IPS DF 4.7 (cell line): ENCODE measurements around the gene EYS.

ENCODE experiments used
- DNase-seq: peaks from one replicate; pipeline ENCODE4 v3.0.0-alpha.2; 2013; ENCODE audit warnings: low spot score; ENCODE audit errors: extremely low read depth

EYS gene

DNA sequence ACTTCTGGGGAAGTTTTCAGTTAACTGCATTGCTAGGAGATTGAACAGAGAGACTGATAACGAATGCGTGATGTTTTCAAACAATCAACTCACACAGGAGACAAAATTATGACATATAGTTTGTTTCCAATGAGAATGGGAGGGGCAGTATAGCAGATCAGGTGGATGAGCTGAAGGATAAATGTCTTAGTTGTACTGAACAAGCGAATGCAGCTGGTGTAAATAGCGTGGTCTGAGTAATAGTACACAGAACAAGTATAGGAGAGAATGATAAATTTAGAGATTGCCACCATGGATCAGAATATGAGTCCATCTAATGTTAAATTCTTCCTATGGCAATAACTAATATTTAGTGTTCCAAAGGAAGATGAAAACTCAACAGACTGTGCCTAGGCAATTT is 858.6 kb downstream of the EYS start:
- DNase-seq: no peak

- no peak for DNase-seq
Observed at GRCh38 chr6:64847396-64847795, 859.6 kb downstream of the EYS start.

GRCh38 chr6:64838726-64839125 is 868.3 kb downstream of the EYS start:
- DNase-seq: no peak

- no peak for DNase-seq
Observed at GRCh38 chr6:64831680-64832079, 875.3 kb downstream of the EYS start.

GRCh38 chr6:64817525-64817924 is 889.5 kb downstream of the EYS start:
- no peak for DNase-seq

DNA sequence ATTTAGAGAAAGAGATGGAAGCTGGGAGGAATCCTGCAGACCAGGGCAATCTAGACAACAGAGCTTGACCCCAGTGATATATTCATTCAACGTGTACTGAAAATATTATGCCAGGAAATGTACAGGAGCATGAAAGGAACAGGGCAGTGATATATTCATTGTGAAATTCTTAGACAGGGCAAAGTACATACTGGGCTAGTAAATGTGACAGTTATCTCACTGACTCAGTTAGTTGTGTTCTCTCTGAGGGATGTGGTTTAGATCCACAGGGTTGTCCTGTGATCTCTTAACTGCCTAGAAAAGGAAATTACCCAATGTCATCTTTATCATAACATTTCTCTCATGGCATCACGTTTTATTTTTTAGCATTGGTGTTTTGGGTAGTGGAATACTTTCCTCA is 891.3 kb downstream of the EYS start:
- no peak for DNase-seq

DNA sequence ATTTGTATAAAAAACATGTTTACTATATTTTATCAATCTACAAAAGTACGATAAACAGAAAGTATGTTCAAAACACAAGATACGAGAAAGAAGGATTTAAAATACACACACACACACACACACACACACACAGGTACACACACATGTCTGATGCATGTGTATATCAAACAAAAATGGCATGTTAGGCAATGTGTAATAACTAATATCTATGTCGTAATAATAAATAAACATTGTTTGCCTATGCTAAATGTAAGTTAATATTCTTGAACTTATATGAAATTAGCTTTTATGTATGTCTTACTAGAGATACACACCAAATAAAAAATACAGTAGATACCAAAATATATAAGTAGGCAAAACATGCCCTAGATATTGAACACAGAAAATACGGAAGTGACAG is 894.9 kb downstream of the EYS start:
- DNase-seq: no peak

DNA sequence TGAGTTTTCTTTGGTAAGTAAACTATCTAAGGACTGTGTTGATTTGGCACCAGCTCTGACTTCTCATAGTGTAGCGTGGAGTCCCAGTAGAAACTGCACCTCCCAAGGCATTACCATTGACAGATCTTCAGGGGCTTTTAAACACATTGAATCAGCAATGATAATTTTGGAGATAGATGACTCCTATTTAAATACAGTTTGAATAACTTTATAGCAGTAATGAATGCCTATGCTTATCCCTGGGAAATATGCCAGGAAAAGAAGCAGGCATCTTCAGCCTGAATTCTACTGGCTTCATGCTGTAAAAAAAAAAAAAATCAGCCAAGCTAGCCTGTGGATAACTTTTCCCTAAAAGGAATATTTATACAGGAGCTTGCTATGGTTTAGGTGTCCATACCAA is 895.9 kb downstream of the EYS start:
- DNase-seq: no peak

DNA sequence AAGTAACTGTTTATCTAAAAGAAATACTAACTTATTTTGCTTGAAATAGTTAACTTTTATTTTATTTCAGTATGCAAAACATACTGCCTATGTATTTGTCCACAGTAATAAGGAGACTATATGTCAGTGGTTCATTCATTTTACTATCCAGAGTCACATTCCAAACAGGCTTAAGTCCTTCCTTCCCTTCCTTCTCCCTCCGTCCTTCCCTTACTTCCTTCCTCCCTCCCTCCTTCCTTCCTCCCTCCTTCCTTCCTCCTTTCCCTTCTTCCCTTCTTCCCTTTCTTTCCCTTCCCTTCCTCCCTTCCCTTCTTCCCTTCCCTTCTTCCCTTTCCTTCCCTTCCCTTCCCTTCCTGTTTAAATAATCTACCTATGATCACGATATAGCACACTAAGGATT is 899.2 kb downstream of the EYS start:
- DNase-seq: no peak

DNA sequence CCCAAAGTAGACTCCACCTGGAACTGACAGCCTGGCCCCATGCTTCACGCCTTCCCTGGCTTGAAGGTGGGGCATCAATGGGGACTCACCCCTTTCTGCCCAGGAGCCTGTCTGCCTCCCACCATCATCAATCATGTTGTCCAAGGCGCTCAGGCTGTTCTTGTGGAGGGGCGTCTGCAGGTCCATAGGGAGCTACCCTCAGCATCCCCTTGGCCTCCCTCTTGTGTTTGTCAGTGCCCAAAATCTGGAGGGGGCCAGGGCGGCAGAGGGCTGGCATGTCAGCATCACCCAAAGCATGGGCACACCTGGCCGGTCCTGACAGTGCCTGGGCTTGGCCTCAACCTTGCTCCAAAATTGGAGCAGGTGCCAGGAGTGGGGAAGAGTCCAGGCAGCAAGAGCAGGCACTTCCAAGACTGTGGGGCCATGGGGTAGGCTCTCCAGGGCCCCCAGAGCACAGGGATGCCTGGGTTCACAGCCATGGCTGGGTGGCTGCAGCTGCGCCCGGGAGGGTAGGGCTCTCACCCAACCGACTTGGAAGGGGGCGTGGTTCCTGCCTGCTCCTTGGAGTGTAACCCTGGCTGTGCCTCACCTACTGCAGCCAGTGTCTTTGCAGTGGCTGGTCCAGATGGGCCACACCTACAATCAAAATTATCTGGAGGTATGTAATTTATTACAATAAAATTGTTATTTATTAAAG is 903.4 kb downstream of the EYS start:
- no peak for DNase-seq

DNA sequence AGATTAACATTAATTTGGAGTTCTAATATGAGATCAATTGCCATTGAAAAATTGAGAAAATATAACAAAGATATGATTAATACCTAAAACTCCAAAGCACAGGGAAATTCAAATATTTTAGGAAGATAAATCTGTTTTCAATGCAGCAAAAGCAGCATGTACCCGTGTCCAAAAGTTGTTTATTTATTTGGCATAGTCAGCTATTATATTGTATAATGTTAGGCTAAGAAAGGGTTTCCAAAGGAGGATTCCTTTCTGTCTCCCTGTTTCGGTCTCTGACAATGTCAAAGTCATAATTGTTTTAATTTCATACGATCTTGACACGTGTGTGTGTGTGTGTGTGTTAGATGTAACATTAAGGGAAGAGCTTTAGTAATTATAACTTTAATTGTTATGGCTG is 914.5 kb downstream of the EYS start:
- no peak for DNase-seq

- DNase-seq: no peak
Observed at GRCh38 chr6:64789476-64789875, 917.5 kb downstream of the EYS start.

GRCh38 chr6:64786736-64787135 is 920.3 kb downstream of the EYS start:
- no peak for DNase-seq

GRCh38 chr6:64782877-64783276 is 924.1 kb downstream of the EYS start:
- DNase-seq: no peak

- no peak for DNase-seq
Observed at GRCh38 chr6:64777941-64778785, 928.9 kb downstream of the EYS start.

- DNase-seq: no peak
Observed at GRCh38 chr6:64776359-64776758, 930.7 kb downstream of the EYS start.

DNA sequence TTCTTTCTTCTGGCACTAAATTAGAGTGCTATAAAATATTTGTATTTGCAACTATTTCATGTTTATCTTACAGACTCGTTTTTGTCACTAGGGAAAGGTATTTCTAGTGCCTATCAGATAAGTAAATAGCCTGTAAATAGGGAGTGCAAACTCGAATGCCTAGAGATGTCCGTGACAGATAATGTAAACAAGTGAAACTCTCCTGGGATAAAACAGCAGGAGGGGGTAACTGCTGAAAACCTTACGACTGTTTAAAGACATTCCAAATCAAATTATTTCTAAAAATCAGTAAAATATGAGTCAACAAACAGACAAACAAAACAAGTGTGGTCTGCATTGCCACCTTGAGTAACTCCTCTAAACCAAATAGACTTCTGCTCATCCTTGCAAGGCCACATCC is 932.1 kb downstream of the EYS start:
- no peak for DNase-seq

- DNase-seq: no peak
Observed at GRCh38 chr6:64750910-64751309, 956.1 kb downstream of the EYS start.

DNA sequence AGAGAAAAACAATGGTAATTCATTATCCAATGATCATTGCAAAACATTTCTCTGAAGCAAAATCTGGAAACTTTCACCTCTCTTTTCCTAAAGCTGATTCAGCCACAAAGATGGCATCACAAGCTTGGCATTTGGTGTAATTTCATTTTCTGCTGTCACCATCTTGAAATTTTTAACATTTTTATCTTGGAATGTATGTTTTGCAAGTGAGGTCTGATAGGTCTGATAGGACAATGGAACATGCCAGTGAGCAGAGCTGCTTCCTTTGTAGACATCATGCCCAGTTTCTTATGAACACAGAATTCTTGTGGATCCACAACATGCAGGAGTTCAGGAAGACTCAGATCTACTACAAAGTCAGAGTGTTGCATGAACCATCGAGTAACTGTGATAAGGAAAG is 969.6 kb downstream of the EYS start:
- DNase-seq: no peak

- DNase-seq: no peak
Observed at GRCh38 chr6:64736421-64736950, 970.5 kb downstream of the EYS start.

- DNase-seq: no peak
Observed at GRCh38 chr6:64733433-64733832, 973.6 kb downstream of the EYS start.

- no peak for DNase-seq
Observed at GRCh38 chr6:64732888-64733287, 974.1 kb downstream of the EYS start.

- DNase-seq: no peak
Observed at GRCh38 chr6:64729522-64729921, 977.5 kb downstream of the EYS start.
